ENCODE results near the gene PC.

PC gene

GRCh38 chr11:66904055-66904454 lies 54.1 kb downstream of the PC start:
- peak; percentile 49 for DNase-seq (ENCODE audit: low read depth)
- no peak for TF ChIP-seq CTCF (conservative IDR thresholded peaks at IDR 0.05; ENCODE audit: control insufficient read depth, insufficient read depth, low read depth, low read length)
- H3K4me3 ChIP-seq (ENCODE audit: control insufficient read depth, low read depth, low read length) = no peak overlapping the region

GRCh38 chr11:66902486-66903177 lies 55.6 kb downstream of the PC start:
- DNase-seq (ENCODE audit: low read depth) = no peak
- H3K4me3 ChIP-seq (ENCODE audit: control insufficient read depth, low read depth, low read length) = no peak overlapping the region
- no peak for TF ChIP-seq CTCF (conservative IDR thresholded peaks at IDR 0.05; ENCODE audit: control insufficient read depth, insufficient read depth, low read depth, low read length)

- DNase-seq (ENCODE audit: low read depth) = no peak
- TF ChIP-seq CTCF (conservative IDR thresholded peaks at IDR 0.05; ENCODE audit: control insufficient read depth, insufficient read depth, low read depth, low read length) = no peak
- no peak overlapping the region for H3K4me3 ChIP-seq (ENCODE audit: control insufficient read depth, low read depth, low read length)
Observed at GRCh38 chr11:66901964-66902390, 56.2 kb downstream of the PC start.

GRCh38 chr11:66894141-66894540 lies 64.0 kb downstream of the PC start:
- H3K4me3 ChIP-seq (ENCODE audit: control insufficient read depth, low read depth, low read length) = no peak overlapping the region
- TF ChIP-seq CTCF (conservative IDR thresholded peaks at IDR 0.05; ENCODE audit: control insufficient read depth, insufficient read depth, low read depth, low read length) = no peak
- DNase-seq (ENCODE audit: low read depth) = no peak

- no peak for TF ChIP-seq CTCF (conservative IDR thresholded peaks at IDR 0.05; ENCODE audit: control insufficient read depth, insufficient read depth, low read depth, low read length)
- peak; percentile 25 for DNase-seq (ENCODE audit: low read depth)
- no peak overlapping the region for H3K4me3 ChIP-seq (ENCODE audit: control insufficient read depth, low read depth, low read length)
Observed at GRCh38 chr11:66892911-66893310, 65.3 kb downstream of the PC start.

- H3K4me3 ChIP-seq (ENCODE audit: control insufficient read depth, low read depth, low read length) = no peak overlapping the region
- no peak for TF ChIP-seq CTCF (conservative IDR thresholded peaks at IDR 0.05; ENCODE audit: control insufficient read depth, insufficient read depth, low read depth, low read length)
- DNase-seq (ENCODE audit: low read depth) = peak; percentile 99
Observed at GRCh38 chr11:66891851-66892660, 66.1 kb downstream of the PC start.
